ENCODE results near the gene VSTM2L. TPM values are rescaled to one million over a fixed set of nuclear protein-coding genes. Genes with fewer than 3 reads are reported as not detected.

Gene VSTM2L
- total and polyA plus RNA-seq, 2 of the 4 experiments (the other 2 are of a cell fraction) = 0.18 to 0.19 TPM

- H2BK5ac ChIP-seq (ENCODE audit: low read depth, low read length, poor library complexity, severe bottlenecking) = no peak overlapping the region
- no peak overlapping the region for H3K4me2 ChIP-seq (ENCODE audit: low read depth, low read length)
- CTCF ChIA-PET = no interaction called here
- H2AK5ac ChIP-seq (ENCODE audit: low read depth, low read length) = no peak overlapping the region
- ATAC-seq (ENCODE audit: low read depth) (no peak), DNase-seq (no peak)
- H4K5ac ChIP-seq (ENCODE audit: low read depth, low read length) = no peak overlapping the region
- no peaks in the 10 kb centered on the region for H3K36me3 ChIP-seq (ENCODE audit: control insufficient read depth, insufficient read depth, low read length)
- intact Hi-C loops (cut with micrococcal nuclease) (no loop called here), in situ Hi-C loops (cut with MboI; ENCODE audit: low sequenced_read_pairs) (no loop called here), dilution Hi-C loops (cut with HindIII; ENCODE audit: low sequenced_read_pairs, unreplicated experiment) (no loop called here)
- no peak overlapping the region for H3K4me3 ChIP-seq (ENCODE audit: insufficient read depth, low read depth, low read length)
- no peak overlapping the region for H2AFZ ChIP-seq (replicated peaks; ENCODE audit: low read length, poor library complexity)
- no peak overlapping the region for H2AK9ac ChIP-seq (replicated peaks; ENCODE audit: low read depth, low read length, poor library complexity)
- POLR2A ChIA-PET (ENCODE audit: unreplicated experiment) = no interaction called here
- 100% methylated on average over 2 of the region's 5 CpGs; no CpG with 5 or more reads in 1 of the 2 experiments for WGBS, 2 experiments (ENCODE audit: extremely low coverage in 2 of 2, insufficient read length in 1 of 2)
- H3K79me1 ChIP-seq (ENCODE audit: low read depth in 1 of 2, low read length in 2 of 2) = no peaks in the 10 kb centered on the region
- H3K9me3 ChIP-seq (ENCODE audit: control insufficient read depth, insufficient read depth, low read length) = no peaks in the 10 kb centered on the region
- TF ChIP-seq NFE2L2 (IDR thresholded peaks at IDR 0.05; ENCODE audit: low read depth, low read length) (no peak), CHD1 (IDR thresholded peaks at IDR 0.05; ENCODE audit: low read depth, low read length) (no peak), MAZ (IDR thresholded peaks at IDR 0.05; ENCODE audit: borderline replicate concordance, low read depth, low read length) (no peak), ELK1 (IDR thresholded peaks at IDR 0.05; ENCODE audit: borderline replicate concordance, low read depth, low read length) (no peak), MXI1 (IDR thresholded peaks at IDR 0.05; ENCODE audit: borderline replicate concordance, low read depth, low read length) (no peak), SMC3 (IDR thresholded peaks at IDR 0.05; ENCODE audit: low read depth, low read length) (no peak), FOS (IDR thresholded peaks at IDR 0.05; ENCODE audit: low read depth, low read length) (no peak)
- BruUV-seq (replicated peaks) = no TSS peak
- H3K9ac ChIP-seq (ENCODE audit: low read depth, low read length) = no peak overlapping the region
- no peak overlapping the region for H3K27ac ChIP-seq (ENCODE audit: insufficient read depth, low read length)
- H3K27me3 ChIP-seq (ENCODE audit: control insufficient read depth, insufficient read depth, low read length) = peaks cover 19% of the 10 kb centered on the region
- no peak overlapping the region for H2BK15ac ChIP-seq (ENCODE audit: low read depth, low read length)
- no peak overlapping the region for H3K56ac ChIP-seq (ENCODE audit: extremely low read depth, insufficient read depth, low read length)
- H2BK20ac ChIP-seq (ENCODE audit: low read depth, low read length) = no peak overlapping the region
- no peaks in the 10 kb centered on the region for H3K9me1 ChIP-seq (ENCODE audit: insufficient read depth, low read length)
- no peak overlapping the region for H4K91ac ChIP-seq (ENCODE audit: insufficient read depth, low read depth, low read length)
- no peak overlapping the region for H3K18ac ChIP-seq (ENCODE audit: low read depth, low read length)
- H2BK120ac ChIP-seq (ENCODE audit: low read depth, low read length) = no peak overlapping the region
- no peaks in the 10 kb centered on the region for H4K20me1 ChIP-seq (ENCODE audit: insufficient read depth, low read length)
- no peak overlapping the region for H3K4ac ChIP-seq (ENCODE audit: low read depth, low read length)
- H3K4me1 ChIP-seq (ENCODE audit: control insufficient read depth, insufficient read depth, low read length) = peaks cover 9% of the 10 kb centered on the region; the same call in 1 of the 2 replicates
- no peak overlapping the region for H3K23ac ChIP-seq (ENCODE audit: low read depth, low read length)
- H3K14ac ChIP-seq (replicated peaks; ENCODE audit: low read depth, low read length) = no peak overlapping the region
- no peak overlapping the region for H4K8ac ChIP-seq (ENCODE audit: low read depth in 2 of 2, low read length in 2 of 2)
Observed at GRCh38 chr20:37954190-37954589, 51.3 kb downstream of the VSTM2L start.
